GM12801 (cell line): ENCODE measurements around the gene TRIM71.

Experiments
- TF ChIP-seq, protein P1 (sequence below): IDR thresholded peaks from one replicate; pipeline ENCODE4 v1.5.1; 2011; ENCODE audit warnings: control low read depth; ENCODE audit not compliant: insufficient read length; ENCODE audit errors: extremely low read depth

Gene TRIM71

DNA sequence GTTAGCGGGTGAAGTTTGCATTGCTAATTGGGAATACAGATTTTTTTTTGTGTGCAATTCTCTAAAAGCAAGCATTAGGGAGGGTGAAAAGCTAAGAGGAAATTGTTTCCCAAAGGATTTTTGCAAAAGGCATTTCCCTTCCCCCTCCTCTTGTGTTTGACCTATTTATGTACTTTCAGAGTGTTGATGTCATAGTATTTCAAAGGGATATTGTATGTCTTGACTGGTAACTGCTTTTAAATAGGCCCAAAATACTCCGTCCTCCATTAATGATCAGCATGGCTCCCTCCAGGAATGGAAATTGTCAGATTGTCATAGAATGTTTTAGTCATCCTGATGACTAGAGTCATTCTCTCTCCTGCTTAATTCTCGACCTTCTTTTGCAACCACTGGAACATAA lies 32.4 kb downstream of the TRIM71 start:
- TF ChIP-seq, protein P1, sequence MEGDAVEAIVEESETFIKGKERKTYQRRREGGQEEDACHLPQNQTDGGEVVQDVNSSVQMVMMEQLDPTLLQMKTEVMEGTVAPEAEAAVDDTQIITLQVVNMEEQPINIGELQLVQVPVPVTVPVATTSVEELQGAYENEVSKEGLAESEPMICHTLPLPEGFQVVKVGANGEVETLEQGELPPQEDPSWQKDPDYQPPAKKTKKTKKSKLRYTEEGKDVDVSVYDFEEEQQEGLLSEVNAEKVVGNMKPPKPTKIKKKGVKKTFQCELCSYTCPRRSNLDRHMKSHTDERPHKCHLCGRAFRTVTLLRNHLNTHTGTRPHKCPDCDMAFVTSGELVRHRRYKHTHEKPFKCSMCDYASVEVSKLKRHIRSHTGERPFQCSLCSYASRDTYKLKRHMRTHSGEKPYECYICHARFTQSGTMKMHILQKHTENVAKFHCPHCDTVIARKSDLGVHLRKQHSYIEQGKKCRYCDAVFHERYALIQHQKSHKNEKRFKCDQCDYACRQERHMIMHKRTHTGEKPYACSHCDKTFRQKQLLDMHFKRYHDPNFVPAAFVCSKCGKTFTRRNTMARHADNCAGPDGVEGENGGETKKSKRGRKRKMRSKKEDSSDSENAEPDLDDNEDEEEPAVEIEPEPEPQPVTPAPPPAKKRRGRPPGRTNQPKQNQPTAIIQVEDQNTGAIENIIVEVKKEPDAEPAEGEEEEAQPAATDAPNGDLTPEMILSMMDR: no peak

- TF ChIP-seq, protein P1: no peak
Observed at GRCh38 chr3:32850636-32851035, 32.8 kb downstream of the TRIM71 start.

GRCh38 chr3:32852146-32852545 lies 34.3 kb downstream of the TRIM71 start:
- TF ChIP-seq, protein P1: no peak

GRCh38 chr3:32855350-32855953 lies 37.7 kb downstream of the TRIM71 start:
- TF ChIP-seq, protein P1: no peak

- TF ChIP-seq, protein P1: no peak
Observed at GRCh38 chr3:32856355-32856889, 38.6 kb downstream of the TRIM71 start.

- TF ChIP-seq, protein P1: no peak
Observed at GRCh38 chr3:32856901-32857507, 39.2 kb downstream of the TRIM71 start.

GRCh38 chr3:32857921-32858320 lies 40.1 kb downstream of the TRIM71 start:
- TF ChIP-seq, protein P1: no peak
